Measurements from ENCODE around the gene KCNJ12.
"Not testable (repeated sequence)": the region's sequence is repeated elsewhere in the genome, so short reads cannot be mapped to it uniquely, and the experiment has no call there.

Gene KCNJ12

GRCh38 chr17:21445091-21445650, 69.0 kb downstream of the KCNJ12 start:
- no peak overlapping the region for H3K4me3 ChIP-seq
- TF ChIP-seq FOXP2 (optimal IDR thresholded peaks at IDR 0.05; ENCODE audit: control extremely low read depth, extremely low read length, insufficient read depth) = no peak
- TF ChIP-seq EZH2 (IDR thresholded peaks at IDR 0.05) = no peak
- TF ChIP-seq POLR2AphosphoS5 (IDR thresholded peaks at IDR 0.05; ENCODE audit: borderline replicate concordance, low read depth, low read length) = no peak

GRCh38 chr17:21447552-21447951, 71.4 kb downstream of the KCNJ12 start:
- not testable (repeated sequence) for H3K27ac ChIP-seq; DNase-seq (ENCODE audit: low read depth, low spot score)

More at GRCh38 chr17:21445091-21445650, 69.0 kb downstream of the KCNJ12 start:
- no peak overlapping the region for H3K27ac ChIP-seq
- no peaks in the 10 kb centered on the region for H3K9me3 ChIP-seq (ENCODE audit: low read depth, low read length)
- no peak for DNase-seq (ENCODE audit: low read depth, low spot score)
- no peaks in the 10 kb centered on the region for H3K36me3 ChIP-seq (ENCODE audit: insufficient read depth, low read length)
- H3K9ac ChIP-seq (ENCODE audit: insufficient read length) = no peak overlapping the region

GRCh38 chr17:21449891-21450290, 73.7 kb downstream of the KCNJ12 start:
- not testable (repeated sequence) for DNase-seq (ENCODE audit: low read depth, low spot score); H3K4me3 ChIP-seq; H3K36me3 ChIP-seq (ENCODE audit: insufficient read depth, low read length); H3K9me3 ChIP-seq (ENCODE audit: low read depth, low read length); H3K27ac ChIP-seq; H3K9ac ChIP-seq (ENCODE audit: insufficient read length)

More at GRCh38 chr17:21447552-21447951, 71.4 kb downstream of the KCNJ12 start:
- not testable (repeated sequence) for H3K4me3 ChIP-seq; H3K36me3 ChIP-seq (ENCODE audit: insufficient read depth, low read length); H3K9ac ChIP-seq (ENCODE audit: insufficient read length); H3K9me3 ChIP-seq (ENCODE audit: low read depth, low read length)

- Histone ChIP-seq H3K27ac (no peak overlapping the region), H3K9me3 (ENCODE audit: low read depth, low read length) (no peaks in the 10 kb centered on the region), H3K9ac (ENCODE audit: insufficient read length) (no peak overlapping the region), H3K4me3 (no peak overlapping the region), H3K36me3 (ENCODE audit: insufficient read depth, low read length) (no peaks in the 10 kb centered on the region)
- no peak for TF ChIP-seq POLR2AphosphoS5 (IDR thresholded peaks at IDR 0.05; ENCODE audit: borderline replicate concordance, low read depth, low read length)
- no peak for TF ChIP-seq EZH2 (IDR thresholded peaks at IDR 0.05)
- TF ChIP-seq FOXP2 (optimal IDR thresholded peaks at IDR 0.05; ENCODE audit: control extremely low read depth, extremely low read length, insufficient read depth) = no peak
- DNase-seq (ENCODE audit: low read depth, low spot score) = no peak
Measured at GRCh38 chr17:21451975-21452374, 75.8 kb downstream of the KCNJ12 start.

GRCh38 chr17:21452377-21453143, 76.4 kb downstream of the KCNJ12 start:
- TF ChIP-seq FOXP2 (optimal IDR thresholded peaks at IDR 0.05; ENCODE audit: control extremely low read depth, extremely low read length, insufficient read depth) (no peak), EZH2 (IDR thresholded peaks at IDR 0.05) (no peak), POLR2AphosphoS5 (IDR thresholded peaks at IDR 0.05; ENCODE audit: borderline replicate concordance, low read depth, low read length) (no peak)
- Histone ChIP-seq H3K4me3 (no peak overlapping the region), H3K36me3 (ENCODE audit: insufficient read depth, low read length) (no peaks in the 10 kb centered on the region), H3K9ac (ENCODE audit: insufficient read length) (no peak overlapping the region), H3K27ac (no peak overlapping the region), H3K9me3 (ENCODE audit: low read depth, low read length) (no peaks in the 10 kb centered on the region)
- DNase-seq (ENCODE audit: low read depth, low spot score) = no peak

- H3K36me3 ChIP-seq (ENCODE audit: insufficient read depth, low read length) = no peaks in the 10 kb centered on the region
- no peak overlapping the region for H3K4me3 ChIP-seq
- TF ChIP-seq EZH2 (IDR thresholded peaks at IDR 0.05) = no peak
- no peak for TF ChIP-seq FOXP2 (optimal IDR thresholded peaks at IDR 0.05; ENCODE audit: control extremely low read depth, extremely low read length, insufficient read depth)
- H3K9ac ChIP-seq (ENCODE audit: insufficient read length) = no peak overlapping the region
- no peak overlapping the region for H3K27ac ChIP-seq
- no peak for DNase-seq (ENCODE audit: low read depth, low spot score)
- H3K9me3 ChIP-seq (ENCODE audit: low read depth, low read length) = no peaks in the 10 kb centered on the region
Measured at GRCh38 chr17:21453144-21453898, 77.2 kb downstream of the KCNJ12 start.

- not testable (repeated sequence) for DNase-seq (ENCODE audit: low read depth, low spot score); H3K9me3 ChIP-seq (ENCODE audit: low read depth, low read length); H3K4me3 ChIP-seq; H3K9ac ChIP-seq (ENCODE audit: insufficient read length); H3K36me3 ChIP-seq (ENCODE audit: insufficient read depth, low read length); H3K27ac ChIP-seq
Measured at GRCh38 chr17:21454006-21454405, 77.8 kb downstream of the KCNJ12 start.

- Histone ChIP-seq H3K4me3 (no peak overlapping the region), H3K27ac (no peak overlapping the region), H3K9ac (ENCODE audit: insufficient read length) (no peak overlapping the region), H3K36me3 (ENCODE audit: insufficient read depth, low read length) (no peaks in the 10 kb centered on the region), H3K9me3 (ENCODE audit: low read depth, low read length) (no peaks in the 10 kb centered on the region)
- no peak for DNase-seq (ENCODE audit: low read depth, low spot score)
- no peak for TF ChIP-seq FOXP2 (optimal IDR thresholded peaks at IDR 0.05; ENCODE audit: control extremely low read depth, extremely low read length, insufficient read depth)
- TF ChIP-seq EZH2 (IDR thresholded peaks at IDR 0.05) = no peak
- no peak for TF ChIP-seq POLR2AphosphoS5 (IDR thresholded peaks at IDR 0.05; ENCODE audit: borderline replicate concordance, low read depth, low read length)
Measured at GRCh38 chr17:21454441-21454840, 78.3 kb downstream of the KCNJ12 start.

- H3K36me3 ChIP-seq (ENCODE audit: insufficient read depth, low read length) = no peaks in the 10 kb centered on the region
- H3K4me3 ChIP-seq = no peak overlapping the region
- TF ChIP-seq EZH2 (IDR thresholded peaks at IDR 0.05) (no peak), FOXP2 (optimal IDR thresholded peaks at IDR 0.05; ENCODE audit: control extremely low read depth, extremely low read length, insufficient read depth) (no peak), POLR2AphosphoS5 (IDR thresholded peaks at IDR 0.05; ENCODE audit: borderline replicate concordance, low read depth, low read length) (no peak)
- DNase-seq (ENCODE audit: low read depth, low spot score) = no peak
- no peaks in the 10 kb centered on the region for H3K9me3 ChIP-seq (ENCODE audit: low read depth, low read length)
- H3K9ac ChIP-seq (ENCODE audit: insufficient read length) = no peak overlapping the region
- no peak overlapping the region for H3K27ac ChIP-seq
Measured at GRCh38 chr17:21455761-21456160, 79.6 kb downstream of the KCNJ12 start.

GRCh38 chr17:21456449-21456848, 80.3 kb downstream of the KCNJ12 start:
- not testable (repeated sequence) for H3K9me3 ChIP-seq (ENCODE audit: low read depth, low read length); H3K36me3 ChIP-seq (ENCODE audit: insufficient read depth, low read length); DNase-seq (ENCODE audit: low read depth, low spot score); H3K4me3 ChIP-seq; H3K9ac ChIP-seq (ENCODE audit: insufficient read length); H3K27ac ChIP-seq
